Measurements from ENCODE around the gene PGBD5. TPM values are rescaled to one million over a fixed set of nuclear protein-coding genes. Genes with fewer than 3 reads are reported as not detected.

PGBD5 gene
- total RNA-seq, 2 donors from 2014 or later = 0.14 to 0.63 TPM

DNA sequence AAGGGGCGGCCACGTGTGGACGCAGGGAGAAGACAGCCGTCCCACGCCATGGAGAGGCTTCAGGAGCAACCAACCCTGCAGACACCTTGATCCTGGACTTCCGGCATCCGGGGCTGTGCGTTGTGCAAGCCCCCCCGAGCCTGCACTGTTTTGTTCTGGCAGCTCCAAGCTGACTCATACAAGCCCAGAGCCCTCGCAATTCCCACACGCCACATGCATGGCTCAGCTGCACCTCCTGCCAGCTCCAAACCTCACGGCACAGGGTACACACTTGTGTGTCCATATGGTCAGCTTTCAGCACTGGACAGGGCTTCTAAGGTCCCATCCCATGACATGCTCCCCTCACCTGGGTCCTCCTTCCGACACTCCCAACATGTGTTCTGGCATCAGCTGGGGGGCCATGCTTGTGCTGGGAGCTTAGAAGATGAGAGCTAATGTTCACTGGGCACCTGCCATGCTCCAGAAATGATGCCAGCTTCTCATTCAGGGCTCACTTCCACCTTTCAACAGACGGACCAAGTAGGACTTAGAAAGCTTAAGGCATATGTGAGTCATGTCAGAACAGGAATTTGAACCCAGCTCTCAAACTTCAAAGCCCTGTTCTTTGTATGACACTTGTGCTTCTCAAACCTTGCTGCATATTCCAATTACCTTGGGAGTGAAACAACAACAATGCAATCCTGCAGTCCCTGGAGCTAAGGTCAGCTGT is 137.3 kb downstream of the PGBD5 start:
- no peak overlapping the region for H3K4me3 ChIP-seq
- H3K27ac ChIP-seq = no peak overlapping the region
- no peaks in the 10 kb centered on the region for H3K27me3 ChIP-seq (replicated peaks; ENCODE audit: insufficient read depth)
- TF ChIP-seq, protein P1, sequence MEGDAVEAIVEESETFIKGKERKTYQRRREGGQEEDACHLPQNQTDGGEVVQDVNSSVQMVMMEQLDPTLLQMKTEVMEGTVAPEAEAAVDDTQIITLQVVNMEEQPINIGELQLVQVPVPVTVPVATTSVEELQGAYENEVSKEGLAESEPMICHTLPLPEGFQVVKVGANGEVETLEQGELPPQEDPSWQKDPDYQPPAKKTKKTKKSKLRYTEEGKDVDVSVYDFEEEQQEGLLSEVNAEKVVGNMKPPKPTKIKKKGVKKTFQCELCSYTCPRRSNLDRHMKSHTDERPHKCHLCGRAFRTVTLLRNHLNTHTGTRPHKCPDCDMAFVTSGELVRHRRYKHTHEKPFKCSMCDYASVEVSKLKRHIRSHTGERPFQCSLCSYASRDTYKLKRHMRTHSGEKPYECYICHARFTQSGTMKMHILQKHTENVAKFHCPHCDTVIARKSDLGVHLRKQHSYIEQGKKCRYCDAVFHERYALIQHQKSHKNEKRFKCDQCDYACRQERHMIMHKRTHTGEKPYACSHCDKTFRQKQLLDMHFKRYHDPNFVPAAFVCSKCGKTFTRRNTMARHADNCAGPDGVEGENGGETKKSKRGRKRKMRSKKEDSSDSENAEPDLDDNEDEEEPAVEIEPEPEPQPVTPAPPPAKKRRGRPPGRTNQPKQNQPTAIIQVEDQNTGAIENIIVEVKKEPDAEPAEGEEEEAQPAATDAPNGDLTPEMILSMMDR (IDR thresholded peaks at IDR 0.05) = no peak
- H3K36me3 ChIP-seq = peaks cover 4% of the 10 kb centered on the region
- no peaks in the 10 kb centered on the region for H3K9me3 ChIP-seq
- no peak for DNase-seq (ENCODE audit: low spot score)
- ATAC-seq (ENCODE audit: insufficient number of reproducible peaks, low FRiP score, low read depth) = no peak
- no peaks in the 10 kb centered on the region for H3K4me1 ChIP-seq (ENCODE audit: control insufficient read depth in 1 of 2, low read depth in 2 of 2)

DNA sequence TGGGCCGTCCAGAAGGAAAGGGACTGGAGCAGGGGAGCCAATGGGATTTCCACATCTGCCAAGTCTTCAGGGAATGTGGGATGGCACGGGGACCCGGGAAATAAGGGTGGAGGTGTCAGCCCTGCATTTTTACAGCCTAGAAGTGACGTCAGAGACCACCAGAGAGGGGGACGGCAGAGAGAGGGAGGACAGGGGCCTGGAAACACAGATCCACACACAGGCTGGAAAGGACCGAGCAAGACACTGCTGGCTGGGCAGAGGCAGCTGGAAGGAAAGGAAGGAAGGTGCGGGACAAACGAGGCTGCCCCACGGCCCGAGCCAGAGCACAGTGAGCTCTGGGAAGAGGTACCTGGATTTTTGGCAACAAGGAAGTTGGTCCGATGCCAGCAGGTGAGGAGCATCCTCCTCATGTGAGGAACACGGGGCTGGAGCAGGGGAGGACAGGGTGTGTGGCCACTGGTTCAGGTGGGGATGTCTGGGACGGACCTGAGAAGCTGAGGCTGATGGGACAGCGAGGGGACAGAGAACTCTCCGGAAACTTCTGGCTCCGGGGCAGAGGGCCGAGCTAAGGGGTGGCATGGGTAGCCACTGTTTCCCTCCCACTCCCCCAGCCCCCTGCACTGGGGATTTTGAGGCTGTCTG is 138.3 kb downstream of the PGBD5 start:
- Histone ChIP-seq H3K4me3 (no peak overlapping the region), H3K36me3 (peaks cover 4% of the 10 kb centered on the region), H3K27ac (no peak overlapping the region), H3K4me1 (ENCODE audit: control insufficient read depth in 1 of 2, low read depth in 2 of 2) (no peaks in the 10 kb centered on the region), H3K9me3 (no peaks in the 10 kb centered on the region), H3K27me3 (replicated peaks; ENCODE audit: insufficient read depth) (no peaks in the 10 kb centered on the region)
- TF ChIP-seq, protein P1 (IDR thresholded peaks at IDR 0.05) = no peak
- DNase-seq (ENCODE audit: low spot score) (no peak), ATAC-seq (ENCODE audit: insufficient number of reproducible peaks, low FRiP score, low read depth) (no peak)

DNA sequence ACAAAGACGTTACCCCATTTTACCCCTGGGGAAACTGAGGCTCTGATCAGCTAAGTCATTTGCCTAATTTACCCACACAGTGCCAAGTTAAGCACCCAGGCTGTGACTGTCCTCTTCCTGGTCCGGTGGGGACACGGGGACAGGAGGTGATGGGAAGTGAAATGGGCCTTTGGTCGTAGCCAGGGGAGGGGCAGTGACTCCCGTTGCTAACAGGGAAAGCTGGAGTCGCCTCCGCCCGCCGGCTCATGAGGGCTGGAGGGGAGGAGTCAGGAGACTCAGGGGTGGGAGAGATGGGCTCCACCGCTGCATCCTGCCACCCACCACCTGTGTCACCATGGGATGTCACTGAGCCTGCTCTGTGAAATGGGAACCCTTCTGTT is 139.3 kb downstream of the PGBD5 start:
- no peak for DNase-seq (ENCODE audit: low spot score)
- peaks cover 7% of the 10 kb centered on the region for H3K36me3 ChIP-seq
- no peaks in the 10 kb centered on the region for H3K9me3 ChIP-seq
- TF ChIP-seq, protein P1 (IDR thresholded peaks at IDR 0.05) = no peak
- H3K27ac ChIP-seq = no peak overlapping the region
- H3K4me1 ChIP-seq (ENCODE audit: control insufficient read depth in 1 of 2, low read depth in 2 of 2) = no peaks in the 10 kb centered on the region
- H3K27me3 ChIP-seq (replicated peaks; ENCODE audit: insufficient read depth) = no peaks in the 10 kb centered on the region
- no peak for ATAC-seq (ENCODE audit: insufficient number of reproducible peaks, low FRiP score, low read depth)
- no peak overlapping the region for H3K4me3 ChIP-seq

DNA sequence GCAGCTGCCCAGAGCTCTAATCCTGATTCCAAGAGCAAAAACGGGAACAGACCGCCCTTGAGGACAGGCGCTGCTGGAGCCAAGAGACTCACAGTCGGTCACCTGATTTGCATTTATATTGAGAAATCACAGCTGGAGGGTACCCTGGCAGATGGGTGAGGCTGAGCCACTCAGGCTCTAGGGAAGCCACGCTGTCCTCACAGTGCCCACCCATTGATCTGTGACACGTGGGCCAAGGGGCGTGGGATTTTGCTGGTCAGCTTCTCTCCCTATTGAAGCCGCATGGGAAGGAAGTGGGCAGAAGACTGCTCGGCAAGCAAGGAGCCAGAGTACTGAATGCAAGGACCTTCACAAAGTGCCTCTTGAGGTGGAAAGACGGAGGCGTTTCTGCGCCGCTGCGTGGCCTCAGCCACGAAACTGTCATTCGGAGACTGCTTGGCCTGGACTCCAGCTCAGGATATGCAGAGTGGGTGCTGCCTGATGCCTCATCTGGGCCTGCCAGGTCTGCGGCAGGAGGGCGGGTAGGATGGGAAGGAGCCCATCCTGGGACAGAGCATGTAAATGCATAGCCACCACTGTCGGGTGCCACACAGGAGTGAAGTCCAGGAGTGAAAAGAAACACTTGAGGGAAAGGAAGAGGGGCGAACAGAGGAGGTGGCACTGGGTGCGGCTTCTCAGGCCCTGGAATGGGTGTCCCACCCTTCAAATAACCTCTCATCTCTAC is 139.8 kb downstream of the PGBD5 start:
- Histone ChIP-seq H3K4me3 (no peak overlapping the region), H3K4me1 (ENCODE audit: control insufficient read depth in 1 of 2, low read depth in 2 of 2) (no peaks in the 10 kb centered on the region), H3K9me3 (no peaks in the 10 kb centered on the region), H3K27me3 (replicated peaks; ENCODE audit: insufficient read depth) (no peaks in the 10 kb centered on the region), H3K27ac (no peak overlapping the region), H3K36me3 (peaks cover 7% of the 10 kb centered on the region)
- TF ChIP-seq, protein P1 (IDR thresholded peaks at IDR 0.05) = no peak
- DNase-seq (ENCODE audit: low spot score) = no peak
- no peak for ATAC-seq (ENCODE audit: insufficient number of reproducible peaks, low FRiP score, low read depth)

DNA sequence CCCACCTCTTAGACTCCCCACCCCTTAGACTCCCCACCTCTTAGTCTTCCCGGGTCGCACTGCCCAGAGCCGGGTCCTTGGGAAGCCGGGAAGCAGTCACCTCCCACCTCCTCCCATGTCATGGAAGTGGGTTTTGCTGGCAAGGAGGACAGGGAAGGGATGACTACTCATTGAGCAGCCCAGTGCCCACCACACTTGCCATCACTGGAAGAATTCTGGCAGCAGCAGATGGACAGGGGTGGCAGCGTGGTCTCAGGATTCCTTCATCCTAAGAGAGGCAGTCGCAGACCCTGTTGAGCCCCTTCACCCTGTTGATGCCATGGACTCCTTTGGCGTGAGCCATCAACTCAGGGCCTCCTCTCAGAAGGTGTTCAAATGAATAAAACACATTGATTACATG is 140.8 kb downstream of the PGBD5 start:
- H3K4me1 ChIP-seq (ENCODE audit: control insufficient read depth in 1 of 2, low read depth in 2 of 2) = no peaks in the 10 kb centered on the region
- ATAC-seq (ENCODE audit: insufficient number of reproducible peaks, low FRiP score, low read depth) (no peak), DNase-seq (ENCODE audit: low spot score) (no peak)
- H3K9me3 ChIP-seq = no peaks in the 10 kb centered on the region
- H3K27ac ChIP-seq = no peak overlapping the region
- H3K27me3 ChIP-seq (replicated peaks; ENCODE audit: insufficient read depth) = no peaks in the 10 kb centered on the region
- H3K4me3 ChIP-seq = no peak overlapping the region
- TF ChIP-seq, protein P1 (IDR thresholded peaks at IDR 0.05) = no peak
- H3K36me3 ChIP-seq = peaks cover 16% of the 10 kb centered on the region
